Measurements from ENCODE around the gene ZBTB8A.
A peak's percentile ranks its signal among the peaks of the same experiment; 100 is the strongest.

Gene ZBTB8A

DNA sequence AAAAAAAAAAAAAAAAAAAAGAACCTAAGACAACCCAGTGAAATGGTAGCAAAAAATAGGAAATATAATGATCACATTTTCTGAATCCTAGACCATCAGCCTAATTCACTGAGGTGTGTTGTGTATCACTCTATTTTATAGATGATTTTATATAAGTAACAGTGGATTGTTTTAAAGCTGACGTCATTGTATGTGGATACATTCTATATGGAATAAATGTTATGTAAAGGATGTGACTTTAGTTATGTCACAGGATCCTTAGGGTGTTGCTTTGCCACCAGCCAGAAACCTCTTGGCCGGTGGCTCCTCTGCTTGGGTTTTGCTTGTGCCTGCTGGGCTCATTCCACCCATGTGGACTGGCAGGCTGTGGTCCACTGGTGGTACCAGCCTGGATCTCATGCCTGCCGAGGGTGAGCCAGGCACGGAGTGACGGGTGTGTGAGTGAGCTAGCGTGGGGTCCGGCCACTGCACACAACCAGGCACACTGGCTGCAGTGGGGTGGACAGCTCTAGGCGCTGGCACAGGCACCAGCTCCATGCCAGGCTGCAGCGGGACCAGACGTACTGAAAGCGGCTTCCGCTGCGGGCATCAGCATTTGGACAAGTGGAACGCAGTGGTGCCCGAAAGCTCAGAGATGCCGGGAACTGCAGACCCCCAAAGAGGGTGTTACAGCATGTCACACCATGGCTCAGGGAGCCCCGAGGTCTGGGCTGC lies 66.6 kb downstream of the ZBTB8A start:
- no peak for DNase-seq (ENCODE audit: low spot score)
- Histone ChIP-seq H3K27ac (no peak overlapping the region), H3K4me3 (no peak overlapping the region)
- TF ChIP-seq CTCF (IDR thresholded peaks at IDR 0.05) = no peak

GRCh38 chr1:32606565-32607371 lies 67.5 kb downstream of the ZBTB8A start:
- no peak overlapping the region for H3K27ac ChIP-seq
- no peak for DNase-seq (ENCODE audit: low spot score)
- H3K4me3 ChIP-seq = no peak overlapping the region
- no peak for TF ChIP-seq CTCF (IDR thresholded peaks at IDR 0.05)

DNA sequence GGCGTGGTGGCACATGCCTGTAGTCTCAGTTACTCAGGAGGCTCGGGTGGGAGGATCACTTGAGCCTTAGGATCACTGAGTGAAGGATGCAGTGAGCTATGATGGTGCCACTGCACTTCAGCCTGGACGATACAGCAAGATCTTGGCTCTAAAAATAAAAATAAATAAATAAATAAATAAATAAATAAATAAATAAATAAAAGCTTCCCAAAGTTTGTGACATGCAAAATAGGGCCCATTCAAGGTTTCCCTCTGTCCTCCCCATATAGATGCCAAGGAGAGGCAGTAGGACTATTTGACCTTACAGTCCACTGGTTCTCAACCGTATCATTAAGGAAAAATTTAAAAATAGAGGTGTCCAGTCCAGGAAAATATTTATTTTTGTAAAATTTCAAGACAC lies 70.0 kb downstream of the ZBTB8A start:
- no peak for DNase-seq (ENCODE audit: low spot score)
- H3K27ac ChIP-seq = no peak overlapping the region

GRCh38 chr1:32611859-32612188 lies 72.6 kb downstream of the ZBTB8A start:
- Histone ChIP-seq H3K4me3 (peak overlapping the region; percentile 71), H3K27ac (peak overlapping the region in 1 of 2 donors; percentile 29)
- no peak for DNase-seq (ENCODE audit: low spot score)
- TF ChIP-seq CTCF (IDR thresholded peaks at IDR 0.05) = no peak

More for the DNA sequence above, 70.0 kb downstream of the ZBTB8A start:
- H3K4me3 ChIP-seq = no peak overlapping the region
- TF ChIP-seq CTCF (IDR thresholded peaks at IDR 0.05) = no peak

GRCh38 chr1:32612189-32612881 lies 73.1 kb downstream of the ZBTB8A start:
- DNase-seq (ENCODE audit: low spot score) = peak; percentile 90
- Histone ChIP-seq H3K27ac (peak overlapping the region in 1 of 2 donors; percentile 29), H3K4me3 (peak overlapping the region; percentile 71)
- TF ChIP-seq CTCF (IDR thresholded peaks at IDR 0.05) = no peak

GRCh38 chr1:32613472-32613871 lies 74.2 kb downstream of the ZBTB8A start:
- Histone ChIP-seq H3K27ac (no peak overlapping the region), H3K4me3 (no peak overlapping the region)
- no peak for TF ChIP-seq CTCF (IDR thresholded peaks at IDR 0.05)
- DNase-seq (ENCODE audit: low spot score) = no peak

Measured in coronary artery (tissue), 2 donors.